Measurements from ENCODE around the gene GP1BB. TPM values are rescaled to one million over a fixed set of nuclear protein-coding genes. Genes with fewer than 3 reads are reported as not detected.

Gene GP1BB
- total and polyA plus RNA-seq, 12 donors: 5.3 to 56.1 (median 9.5) TPM; not detected in 6

DNA sequence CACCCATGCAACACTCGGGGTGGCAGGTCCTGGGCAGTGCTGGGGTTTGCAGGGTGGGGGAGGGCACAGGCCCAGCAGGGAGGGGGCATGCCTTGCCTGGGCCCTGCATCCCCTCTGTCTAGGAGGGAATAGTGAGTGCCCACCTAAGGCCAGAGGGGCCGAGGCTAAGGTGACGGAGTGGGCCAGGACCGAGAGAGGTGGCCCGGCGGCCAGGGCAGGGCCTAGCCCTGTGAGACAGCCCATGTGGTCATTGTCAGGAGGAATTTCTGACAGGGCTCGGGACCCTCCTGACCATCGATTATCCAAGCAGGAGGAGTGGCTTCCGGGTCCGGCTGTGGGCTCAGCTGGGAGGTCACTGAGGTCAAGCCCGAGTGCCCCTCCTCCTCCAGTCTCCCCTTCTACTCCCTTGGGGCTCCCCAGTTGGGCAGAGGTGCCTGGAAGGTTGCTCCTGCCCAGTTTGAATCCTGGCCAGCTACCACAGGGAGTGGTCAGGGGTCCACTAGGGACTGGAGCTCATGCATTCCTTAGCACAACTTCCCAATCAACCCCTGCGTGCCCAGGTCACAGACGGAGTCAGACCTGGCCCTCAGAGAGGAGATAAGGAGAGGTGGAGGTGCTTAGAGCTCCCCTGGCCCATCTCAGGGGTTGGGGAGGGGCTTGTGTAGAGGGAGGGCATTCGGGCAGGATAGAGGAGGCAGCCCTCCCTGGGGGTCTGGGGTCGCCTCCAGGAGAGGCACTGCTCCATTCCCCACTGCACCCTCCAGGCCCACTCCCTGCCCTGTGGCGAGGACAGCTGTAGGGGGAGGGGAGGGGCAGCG, 14.7 kb downstream of the GP1BB start:
- no peak overlapping the region for H3K4me3 ChIP-seq
- peak overlapping the region in 5 of 10 donors; percentile 16 to 62 (median 46) for H3K27ac ChIP-seq
- DNase-seq: no peak
- WGBS, 2 donors: 77 to 81% methylated on average over 17 of the region's 17 CpGs
- no peaks in the 10 kb centered on the region for H3K36me3 ChIP-seq
- H3K4me1 ChIP-seq: peaks cover 0 to 12% (median 6%) of the 10 kb centered on the region in 9 donors
- intact Hi-C loops (cut with DNase I): no loop called here
- ATAC-seq: peak in 4 of 8 donors; percentile 9 to 17 (median 12)
- H3K9me3 ChIP-seq: no peaks in the 10 kb centered on the region
- peaks cover 0 to 11% (median 0%) of the 10 kb centered on the region in 7 donors for H3K27me3 ChIP-seq
- no peak for TF ChIP-seq CTCF (IDR thresholded peaks at IDR 0.05)

GRCh38 chr22:19738664-19739447, 15.5 kb downstream of the GP1BB start:
- intact Hi-C loops (cut with DNase I): no loop called here
- H3K9me3 ChIP-seq: no peaks in the 10 kb centered on the region
- peak overlapping the region in 2 of 10 donors; percentile 46 to 50 for H3K27ac ChIP-seq
- H3K4me1 ChIP-seq: peaks cover 0 to 12% (median 6%) of the 10 kb centered on the region in 9 donors
- no peaks in the 10 kb centered on the region for H3K36me3 ChIP-seq
- WGBS, 2 donors: 70 to 74% methylated on average over 31 of the region's 31 CpGs
- DNase-seq (no peak), ATAC-seq (no peak)
- H3K4me3 ChIP-seq: no peak overlapping the region
- no peak for TF ChIP-seq CTCF (IDR thresholded peaks at IDR 0.05)
- peaks cover 0 to 11% (median 0%) of the 10 kb centered on the region in 7 donors for H3K27me3 ChIP-seq

- intact Hi-C loops (cut with DNase I): no loop called here
- ATAC-seq (no peak), DNase-seq (no peak)
- Histone ChIP-seq H3K27me3 (peaks cover 0 to 11% (median 0%) of the 10 kb centered on the region in 7 donors), H3K4me3 (no peak overlapping the region), H3K4me1 (peaks cover 0 to 15% (median 6%) of the 10 kb centered on the region in 9 donors), H3K27ac (no peak overlapping the region), H3K36me3 (no peaks in the 10 kb centered on the region), H3K9me3 (no peaks in the 10 kb centered on the region)
- TF ChIP-seq CTCF (IDR thresholded peaks at IDR 0.05): no peak
- WGBS, 2 donors: 59 to 74% methylated on average over 16 of the region's 16 CpGs
These were observed 16.1 kb downstream of the GP1BB start for GRCh38 chr22:19739448-19739895.

DNA sequence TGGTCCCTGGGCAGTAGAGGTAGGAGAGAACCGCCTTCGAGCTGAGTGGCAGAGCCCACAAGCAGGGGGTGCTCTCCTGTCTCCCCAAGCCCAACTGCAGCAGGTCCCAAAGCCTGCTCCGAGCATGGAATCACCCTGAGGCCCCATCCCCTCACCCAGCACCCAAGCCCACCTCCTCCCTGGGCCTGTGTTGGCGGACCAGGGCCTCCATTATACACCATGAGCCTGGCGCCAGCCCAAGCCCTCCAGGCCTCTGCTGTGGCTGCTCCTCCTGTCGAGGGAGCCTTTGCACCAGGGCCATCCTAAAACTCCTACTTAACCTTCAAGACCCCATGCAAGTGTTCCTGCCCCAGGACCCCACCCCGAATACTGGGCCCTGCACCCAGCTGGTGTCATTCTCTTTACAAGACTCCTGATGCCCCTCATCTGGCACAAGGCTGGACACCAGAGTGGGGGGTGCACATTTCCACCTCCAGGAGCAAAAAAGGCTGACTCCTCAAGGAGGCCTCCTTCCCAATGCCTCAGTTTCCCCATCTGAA, 16.6 kb downstream of the GP1BB start:
- WGBS, 2 donors: 89 to 93% methylated on average over 7 of the region's 7 CpGs
- intact Hi-C loops (cut with DNase I): no loop called here
- Histone ChIP-seq H3K4me1 (peaks cover 0 to 20% (median 6%) of the 10 kb centered on the region in 9 donors), H3K4me3 (no peak overlapping the region), H3K27ac (no peak overlapping the region), H3K27me3 (peaks cover 0 to 11% (median 0%) of the 10 kb centered on the region in 7 donors), H3K9me3 (no peaks in the 10 kb centered on the region), H3K36me3 (no peaks in the 10 kb centered on the region)
- no peak for TF ChIP-seq CTCF (IDR thresholded peaks at IDR 0.05)
- DNase-seq: no peak
- ATAC-seq: no peak
